ENCODE data around the gene NRG2. TPM values are rescaled to one million over a fixed set of nuclear protein-coding genes. Genes with fewer than 3 reads are reported as not detected.

Gene NRG2
- total and polyA plus RNA-seq, 3 experiments from 2014 or later, result 0.18 to 0.24 TPM; not detected in 1

- Mint-ChIP-seq H3K27ac (peak overlapping the region in 3 of 8 donors; percentile 47 to 60 (median 53)), H3K27me3 (peaks cover 13 to 20% of the 10 kb centered on the region in 2 donors), H3K4me3 (peak overlapping the region in 6 of 7 donors; percentile 26 to 84 (median 67)), H3K4me1 (peaks cover 10 to 23% (median 21%) of the 10 kb centered on the region in 3 donors), H3K36me3 (no peaks in the 10 kb centered on the region), H3K9me3 (no peaks in the 10 kb centered on the region)
- Histone ChIP-seq H3K9me3 (ENCODE audit: low read length) (no peaks in the 10 kb centered on the region), H3K4me3 (ENCODE audit: low read length) (peak overlapping the region; percentile 54), H3K4me1 (ENCODE audit: insufficient read depth, low read length) (no peaks in the 10 kb centered on the region), H3K27me3 (ENCODE audit: insufficient read depth, low read length, poor library complexity, severe bottlenecking) (peaks cover 6% of the 10 kb centered on the region), H3K36me3 (ENCODE audit: insufficient read depth, low read length) (no peaks in the 10 kb centered on the region), H3K27ac (ENCODE audit: low read depth, low read length) (peak overlapping the region; percentile 50)
- CTCF ChIA-PET, result interaction anchor here (0.6 to 1.3 kb wide), 6 partner anchors 8 to 403 kb away, joined by 3 to 7 read pairs (median 4); no protein-coding TSS in a partner anchor
- peak; percentile 64 to 88 (median 82) for DNase-seq
- POLR2A ChIA-PET, result interaction anchor here (0.9 to 1.4 kb wide), 5 partner anchors 53 to 212 kb away, joined by 3 to 4 read pairs (median 3); no protein-coding TSS in a partner anchor
These were observed 195.2 kb downstream of the NRG2 start for GRCh38 chr5:139847790-139848507.

- Mint-ChIP-seq H3K4me1 (peaks cover 10 to 23% (median 21%) of the 10 kb centered on the region in 3 donors), H3K36me3 (no peaks in the 10 kb centered on the region), H3K27ac (peak overlapping the region in 2 of 8 donors; percentile 17 to 20), H3K27me3 (peaks cover 15 to 23% of the 10 kb centered on the region in 2 donors), H3K9me3 (no peaks in the 10 kb centered on the region), H3K4me3 (peak overlapping the region; percentile 18 to 77 (median 61))
- H3K27me3 ChIP-seq (ENCODE audit: insufficient read depth, low read length, poor library complexity, severe bottlenecking), result peaks cover 10% of the 10 kb centered on the region
- H3K9me3 ChIP-seq (ENCODE audit: low read length), result no peaks in the 10 kb centered on the region
- H3K27ac ChIP-seq (ENCODE audit: low read depth, low read length), result no peak overlapping the region
- H3K4me3 ChIP-seq (ENCODE audit: low read length), result no peak overlapping the region
- POLR2A ChIA-PET, result interaction anchor here (0.9 to 1.1 kb wide), 2 partner anchors 54 to 55 kb away, joined by 3 to 4 read pairs; no protein-coding TSS in a partner anchor
- H3K4me1 ChIP-seq (ENCODE audit: insufficient read depth, low read length), result no peaks in the 10 kb centered on the region
- DNase-seq, result no peak
- H3K36me3 ChIP-seq (ENCODE audit: insufficient read depth, low read length), result no peaks in the 10 kb centered on the region
- CTCF ChIA-PET, result interaction anchor here (0.7 to 1.3 kb wide), 5 partner anchors 9 to 82 kb away, joined by 3 to 7 read pairs (median 3); no protein-coding TSS in a partner anchor
These were observed 196.0 kb downstream of the NRG2 start for GRCh38 chr5:139847091-139847490.

DNA sequence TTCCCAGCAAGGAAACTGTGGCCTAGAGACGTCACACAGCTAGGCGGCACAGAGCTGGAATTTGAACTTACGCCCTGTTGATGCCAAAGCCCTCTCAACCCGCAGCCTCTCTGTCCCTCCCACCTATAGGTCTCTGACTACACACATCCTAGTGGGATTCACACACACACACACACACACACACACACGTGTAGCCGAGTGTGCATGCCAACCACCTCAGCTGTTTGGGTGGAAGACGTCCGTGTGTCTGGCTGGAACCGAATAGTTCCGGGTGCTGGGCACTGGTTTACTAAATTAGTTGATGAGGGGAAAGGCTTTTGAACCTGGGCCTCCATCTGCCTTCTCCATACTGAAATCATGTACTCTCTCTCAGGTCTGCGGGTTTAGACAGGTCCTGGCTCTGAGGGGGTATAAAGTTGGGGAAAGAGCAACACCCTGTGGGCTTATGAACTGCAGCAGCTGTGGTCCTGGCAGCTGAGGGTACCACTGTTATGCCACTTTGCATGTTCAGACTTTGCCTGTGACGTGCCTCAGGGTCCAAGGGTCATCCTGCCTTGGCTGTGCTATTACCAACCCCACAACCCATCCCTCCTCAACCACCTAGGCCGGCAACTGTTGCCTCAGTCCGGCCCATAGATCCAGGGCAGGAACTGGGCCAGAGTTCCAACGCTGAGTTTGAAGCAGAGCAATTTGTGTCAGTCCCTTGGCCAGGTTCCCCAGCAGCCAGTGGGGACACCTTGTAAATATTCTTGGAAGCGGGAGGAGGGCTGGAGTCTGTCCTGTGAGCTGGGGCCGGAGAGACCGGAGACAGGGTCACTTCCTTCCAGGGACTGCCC is 197.0 kb downstream of the NRG2 start:
- Histone ChIP-seq H3K36me3 (ENCODE audit: insufficient read depth, low read length) (no peaks in the 10 kb centered on the region), H3K27ac (ENCODE audit: low read depth, low read length) (no peak overlapping the region), H3K27me3 (ENCODE audit: insufficient read depth, low read length, poor library complexity, severe bottlenecking) (peaks cover 10% of the 10 kb centered on the region), H3K4me3 (ENCODE audit: low read length) (no peak overlapping the region), H3K9me3 (ENCODE audit: low read length) (no peaks in the 10 kb centered on the region), H3K4me1 (ENCODE audit: insufficient read depth, low read length) (no peaks in the 10 kb centered on the region)
- Mint-ChIP-seq H3K4me1 (peaks cover 10 to 23% (median 21%) of the 10 kb centered on the region in 3 donors), H3K9me3 (no peaks in the 10 kb centered on the region), H3K4me3 (peak overlapping the region in 5 of 7 donors; percentile 15 to 71 (median 48)), H3K36me3 (no peaks in the 10 kb centered on the region), H3K27ac (peak overlapping the region in 1 of 8 donors; percentile 9), H3K27me3 (peaks cover 15 to 23% of the 10 kb centered on the region in 2 donors)
- CTCF ChIA-PET, result interaction anchor here (1.2 to 4.8 kb wide), 2 partner anchors 59 to 81 kb away, joined by 3 to 23 read pairs; no protein-coding TSS in a partner anchor
- peak in 1 of 5 donors; percentile 30 for DNase-seq
- POLR2A ChIA-PET, result no interaction called here

- H3K27me3 Mint-ChIP-seq, result peaks cover 15 to 23% of the 10 kb centered on the region in 2 donors
These were observed 198.5 kb downstream of the NRG2 start for GRCh38 chr5:139844472-139845145.

GRCh38 chr5:139843991-139844390 is 199.1 kb downstream of the NRG2 start:
- Histone ChIP-seq H3K4me3 (ENCODE audit: low read length) (no peak overlapping the region), H3K4me1 (ENCODE audit: insufficient read depth, low read length) (no peaks in the 10 kb centered on the region), H3K27ac (ENCODE audit: low read depth, low read length) (no peak overlapping the region), H3K36me3 (ENCODE audit: insufficient read depth, low read length) (no peaks in the 10 kb centered on the region), H3K9me3 (ENCODE audit: low read length) (no peaks in the 10 kb centered on the region), H3K27me3 (ENCODE audit: insufficient read depth, low read length, poor library complexity, severe bottlenecking) (peaks cover 10% of the 10 kb centered on the region)
- peak in 1 of 5 donors; percentile 13 for DNase-seq
- peaks cover 13 to 23% of the 10 kb centered on the region in 2 donors for H3K27me3 Mint-ChIP-seq
- POLR2A ChIA-PET, result no interaction called here
- peaks cover 9 to 15% (median 15%) of the 10 kb centered on the region in 3 donors for H3K4me1 Mint-ChIP-seq
- peak overlapping the region in 1 of 7 donors; percentile 41 for H3K4me3 Mint-ChIP-seq
- CTCF ChIA-PET, result interaction anchor here (0.8 to 4.8 kb wide), 6 partner anchors 16 to 78 kb away, joined by 3 to 23 read pairs (median 4); no protein-coding TSS in a partner anchor
- no peaks in the 10 kb centered on the region for H3K36me3 Mint-ChIP-seq
- peak overlapping the region in 1 of 8 donors; percentile 25 for H3K27ac Mint-ChIP-seq
- H3K9me3 Mint-ChIP-seq, result no peaks in the 10 kb centered on the region

More at GRCh38 chr5:139844472-139845145, 198.5 kb downstream of the NRG2 start:
- Mint-ChIP-seq H3K36me3 (no peaks in the 10 kb centered on the region), H3K4me1 (peaks cover 10 to 20% (median 18%) of the 10 kb centered on the region in 3 donors), H3K27ac (peak overlapping the region in 3 of 8 donors; percentile 25 to 76 (median 64)), H3K9me3 (no peaks in the 10 kb centered on the region), H3K4me3 (peak overlapping the region in 1 of 7 donors; percentile 70)
- H3K9me3 ChIP-seq (ENCODE audit: low read length), result no peaks in the 10 kb centered on the region
- ChIA-PET POLR2A (no interaction called here), CTCF (interaction anchor here (0.8 to 4.8 kb wide), 5 partner anchors 15 to 79 kb away, joined by 3 to 23 read pairs (median 3); no protein-coding TSS in a partner anchor)
- H3K27ac ChIP-seq (ENCODE audit: low read depth, low read length), result no peak overlapping the region
- peaks cover 10% of the 10 kb centered on the region for H3K27me3 ChIP-seq (ENCODE audit: insufficient read depth, low read length, poor library complexity, severe bottlenecking)
- DNase-seq, result peak; percentile 53 to 81 (median 62)
- no peaks in the 10 kb centered on the region for H3K36me3 ChIP-seq (ENCODE audit: insufficient read depth, low read length)
- no peaks in the 10 kb centered on the region for H3K4me1 ChIP-seq (ENCODE audit: insufficient read depth, low read length)
- H3K4me3 ChIP-seq (ENCODE audit: low read length), result no peak overlapping the region

DNA sequence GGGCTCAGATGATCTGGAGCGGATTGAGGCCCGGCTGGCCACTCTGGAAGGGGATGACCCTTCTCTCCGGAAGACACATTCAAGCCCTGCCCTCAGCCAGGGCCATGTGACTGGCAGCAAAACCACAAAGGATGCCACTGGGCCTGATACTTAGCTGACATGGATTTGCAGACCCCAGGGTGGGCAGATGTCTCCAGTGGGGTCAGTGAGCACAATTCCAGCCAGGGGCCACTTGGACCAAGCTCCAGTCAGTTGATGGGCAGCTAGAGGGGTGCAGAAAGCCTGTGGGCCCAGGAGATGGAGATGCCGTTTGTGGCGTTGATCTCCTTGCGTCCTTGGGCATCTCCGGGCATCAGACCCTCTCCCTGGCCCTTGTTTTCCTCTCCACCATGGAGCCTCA is 200.8 kb downstream of the NRG2 start:
- H3K4me3 ChIP-seq (ENCODE audit: low read length), result no peak overlapping the region
- no peak overlapping the region for H3K27ac ChIP-seq (ENCODE audit: low read depth, low read length)
- peak in 1 of 5 donors; percentile 13 for DNase-seq
- Mint-ChIP-seq H3K4me3 (no peak overlapping the region), H3K27ac (no peak overlapping the region), H3K27me3 (peaks cover 16 to 23% of the 10 kb centered on the region in 2 donors), H3K4me1 (peaks cover 4 to 8% (median 7%) of the 10 kb centered on the region in 3 donors), H3K9me3 (no peaks in the 10 kb centered on the region), H3K36me3 (no peaks in the 10 kb centered on the region)
- no peaks in the 10 kb centered on the region for H3K4me1 ChIP-seq (ENCODE audit: insufficient read depth, low read length)
- POLR2A ChIA-PET, result no interaction called here
- peaks cover 10% of the 10 kb centered on the region for H3K27me3 ChIP-seq (ENCODE audit: insufficient read depth, low read length, poor library complexity, severe bottlenecking)
- H3K9me3 ChIP-seq (ENCODE audit: low read length), result no peaks in the 10 kb centered on the region
- CTCF ChIA-PET, result interaction anchor here (1.4 to 4.8 kb wide), 3 partner anchors 51 to 77 kb away, joined by 4 to 23 read pairs (median 13); no protein-coding TSS in a partner anchor
- H3K36me3 ChIP-seq (ENCODE audit: insufficient read depth, low read length), result no peaks in the 10 kb centered on the region

- POLR2A ChIA-PET, result no interaction called here
These were observed 201.6 kb downstream of the NRG2 start for GRCh38 chr5:139841549-139841948.

More at GRCh38 chr5:139841549-139841948, 201.6 kb downstream of the NRG2 start:
- H3K27ac Mint-ChIP-seq, result no peak overlapping the region
- H3K9me3 ChIP-seq (ENCODE audit: low read length), result no peaks in the 10 kb centered on the region
- no peak overlapping the region for H3K4me3 Mint-ChIP-seq
- no peaks in the 10 kb centered on the region for H3K36me3 ChIP-seq (ENCODE audit: insufficient read depth, low read length)
- DNase-seq, result no peak
- H3K27me3 ChIP-seq (ENCODE audit: insufficient read depth, low read length, poor library complexity, severe bottlenecking), result peaks cover 10% of the 10 kb centered on the region
- H3K4me1 Mint-ChIP-seq, result peaks cover 4 to 5% (median 4%) of the 10 kb centered on the region in 3 donors
- H3K36me3 Mint-ChIP-seq, result no peaks in the 10 kb centered on the region
- no peak overlapping the region for H3K27ac ChIP-seq (ENCODE audit: low read depth, low read length)
- CTCF ChIA-PET, result interaction anchor here (2.6 kb wide), 1 partner anchor 50 kb away, joined by 13 read pairs; no protein-coding TSS in a partner anchor
- no peaks in the 10 kb centered on the region for H3K9me3 Mint-ChIP-seq
- no peak overlapping the region for H3K4me3 ChIP-seq (ENCODE audit: low read length)
- peaks cover 16 to 25% of the 10 kb centered on the region in 2 donors for H3K27me3 Mint-ChIP-seq
- no peaks in the 10 kb centered on the region for H3K4me1 ChIP-seq (ENCODE audit: insufficient read depth, low read length)

Measured in CD8-positive, alpha-beta memory T cell (primary cell).